GM12878 (cell line): ENCODE results near the gene ZNF366. TPM values are rescaled to one million over a fixed set of nuclear protein-coding genes. Genes with fewer than 3 reads are reported as not detected.

Experiments used
- ATF7 ChIP-seq: fragments of 450-650 bp; IDR thresholded peaks from 2 replicates; pipeline ENCODE4 v1.6.1; 2016; ENCODE audit warnings: low read depth, mild to moderate bottlenecking
- BACH1 ChIP-seq: fragments of 450-650 bp; IDR thresholded peaks from 2 replicates; pipeline ENCODE4 v1.6.1; 2017; ENCODE audit warnings: mild to moderate bottlenecking, borderline replicate concordance
- BMI1 ChIP-seq: fragments of 450-650 bp; IDR thresholded peaks from 2 replicates; pipeline ENCODE4 v1.6.1; 2016; ENCODE audit warnings: mild to moderate bottlenecking, moderate library complexity, borderline replicate concordance
- CEBPB ChIP-seq, 2 experiments: fragments of 150-350 bp in 1 of 2; IDR thresholded peaks; 2 replicates each; pipeline ENCODE4 v1.6.1; 2012 to 2014; ENCODE audit warnings: low read depth in 2 of 2, low read length in 2 of 2, borderline replicate concordance in 1 of 2, inconsistent platforms in 1 of 2
- CREB1 ChIP-seq: IDR thresholded peaks from 2 replicates; pipeline ENCODE4 v1.6.1; 2012; ENCODE audit warnings: low read depth, mild to moderate bottlenecking, inconsistent platforms
- DPF2 ChIP-seq: fragments of 450-650 bp; IDR thresholded peaks from 2 replicates; pipeline ENCODE4 v1.6.1; 2017; ENCODE audit warnings: mild to moderate bottlenecking
- ESRRA ChIP-seq: IDR thresholded peaks from 2 replicates; pipeline ENCODE4 v1.6.1; 2012; ENCODE audit warnings: mild to moderate bottlenecking, low read length, improper control_type of control experiment
- FOXM1 ChIP-seq: IDR thresholded peaks from 2 replicates; pipeline ENCODE4 v1.6.1; 2012; ENCODE audit warnings: low read depth, mild to moderate bottlenecking, inconsistent platforms, low read length, moderate library complexity
- GABPA ChIP-seq: IDR thresholded peaks from 2 replicates; pipeline ENCODE4 v1.6.1; 2014; ENCODE audit warnings: antibody characterized with exemption, low read depth, mild to moderate bottlenecking, inconsistent platforms
- HDGF ChIP-seq: fragments of 450-650 bp; IDR thresholded peaks from 2 replicates; pipeline ENCODE4 v1.6.1; 2016; ENCODE audit warnings: antibody characterized with exemption
- KAT2A ChIP-seq: conservative IDR thresholded peaks from 2 replicates; pipeline ENCODE4 v1.6.1; 2011; ENCODE audit warnings: low read depth, low read length; ENCODE audit not compliant: control insufficient read depth
- MXI1 ChIP-seq: fragments of 150-350 bp; IDR thresholded peaks from 2 replicates; pipeline ENCODE4 v1.6.1; 2011; ENCODE audit warnings: low read depth, mild to moderate bottlenecking, inconsistent platforms, low read length, improper control_type of control experiment
- MYC ChIP-seq: IDR thresholded peaks from 2 replicates; pipeline ENCODE4 v1.6.1; 2011; ENCODE audit warnings: mild to moderate bottlenecking, low read length, moderate library complexity, inconsistent platforms; ENCODE audit not compliant: insufficient read depth, insufficient replicate concordance, insufficient read length, severe bottlenecking
- NFIC ChIP-seq: IDR thresholded peaks from 2 replicates; pipeline ENCODE4 v1.6.1; 2012; ENCODE audit warnings: low read depth, mild to moderate bottlenecking, inconsistent platforms, low read length, moderate library complexity
- PAX8 ChIP-seq: fragments of 450-650 bp; IDR thresholded peaks from 2 replicates; pipeline ENCODE4 v1.6.1; 2017; ENCODE audit warnings: mild to moderate bottlenecking, moderate library complexity
- RAD51 ChIP-seq: fragments of 450-650 bp; IDR thresholded peaks from 2 replicates; pipeline ENCODE4 v1.6.1; 2016; ENCODE audit warnings: moderate library complexity, mild to moderate bottlenecking, inconsistent platforms
- RB1 ChIP-seq: fragments of 450-650 bp; formaldehyde crosslinking; IDR thresholded peaks from 2 replicates; pipeline ENCODE4 v1.6.1; 2017; ENCODE audit warnings: mild to moderate bottlenecking, borderline replicate concordance
- SIN3A ChIP-seq: IDR thresholded peaks from 2 replicates; pipeline ENCODE4 v1.6.1; 2012; ENCODE audit warnings: low read depth, low read length, improper control_type of control experiment
- SREBF2 ChIP-seq: IDR thresholded peaks from 2 replicates; pipeline ENCODE4 v1.6.1; 2012; ENCODE audit warnings: mild to moderate bottlenecking, low read length
- SUZ12 ChIP-seq: fragments of 200-600 bp; sonication (generic); IDR thresholded peaks from one replicate; pipeline ENCODE4 v1.6.1; 2018; ENCODE audit warnings: antibody characterized with exemption, mild to moderate bottlenecking; ENCODE audit not compliant: unreplicated experiment
- TARDBP ChIP-seq: IDR thresholded peaks from 2 replicates; pipeline ENCODE4 v1.6.1; 2016; ENCODE audit warnings: borderline replicate concordance
- TCF7 ChIP-seq: IDR thresholded peaks from 2 replicates; pipeline ENCODE4 v1.6.1; 2014; ENCODE audit warnings: antibody characterized with exemption, borderline replicate concordance
- ZNF217 ChIP-seq: fragments of 450-650 bp; IDR thresholded peaks from 2 replicates; pipeline ENCODE4 v1.6.1; 2017; ENCODE audit warnings: antibody characterized with exemption, mild to moderate bottlenecking
- ZSCAN29 ChIP-seq: fragments of 450-650 bp; IDR thresholded peaks from 2 replicates; pipeline ENCODE4 v1.6.1; 2017; ENCODE audit warnings: mild to moderate bottlenecking, moderate library complexity
- ZZZ3 ChIP-seq: IDR thresholded peaks from 2 replicates; pipeline ENCODE4 v1.6.1; 2011; ENCODE audit warnings: low read depth; ENCODE audit not compliant: control insufficient read depth, insufficient read length
- polyA plus RNA-seq, 11 experiments: library from polyadenylated mRNA; depleted of rRNA in 4 of 11; unstranded in 6 of 11; stranded (reverse) in 5 of 11; fragments of >200 nt; fragmentation: Nextera tagmentation in 4 of 11; fragmentation: Illumina TruSeq in 1 of 11; extraction: Ambion mirVana in 4 of 11; extraction: Trizol in 1 of 11; gene quantifications; 1 replicate in 1 of 11; 2 replicates in 10 of 11; pipeline versions ENCODE4 v1.2.1 to v1.2.3, GENCODE V29; 2011 to 2016; ENCODE audit warnings: inconsistent platforms in 2 of 11, missing spikeins in 2 of 11, low read depth in 1 of 11
- total RNA-seq, 4 experiments: library from RNA; depleted of rRNA in 3 of 4; stranded (reverse); fragments of >200 nt in 3 of 4; fragmentation: Illumina TruSeq in 1 of 4; extraction: Trizol in 1 of 4; gene quantifications; 2 replicates each; pipeline versions ENCODE4 v1.2.1 to v1.2.3, GENCODE V29; 2013 to 2021
- TF ChIP-seq, protein P1 (sequence below): fragments of 450-650 bp; formaldehyde crosslinking; IDR thresholded peaks from 2 replicates; pipeline ENCODE4 v1.4.0; 2022; ENCODE audit warnings: mild to moderate bottlenecking, moderate library complexity
- TF ChIP-seq, protein P2 (sequence below): IDR thresholded peaks from 2 replicates; pipeline ENCODE4 v1.6.1; 2011; ENCODE audit warnings: borderline replicate concordance, low read depth, mild to moderate bottlenecking, moderate library complexity, mixed read lengths, low read length; ENCODE audit not compliant: insufficient read depth; ENCODE audit errors: extremely low read length
- TF ChIP-seq, protein P3 (sequence below): IDR thresholded peaks from 2 replicates; pipeline ENCODE4 v1.6.1; 2012; ENCODE audit warnings: low read depth, low read length, improper control_type of control experiment
- TF ChIP-seq, protein P4 (sequence below): IDR thresholded peaks from 2 replicates; pipeline ENCODE4 v1.6.1; 2012; ENCODE audit warnings: low read depth, low read length, improper control_type of control experiment

The ZNF366 gene
- total and polyA plus RNA-seq, 10 of the 15 experiments (the other 5 are each of a cell fraction or from before 2014, with no cell fraction given), result 0.01 to 0.18 (median 0.04) TPM; not detected in 6

DNA sequence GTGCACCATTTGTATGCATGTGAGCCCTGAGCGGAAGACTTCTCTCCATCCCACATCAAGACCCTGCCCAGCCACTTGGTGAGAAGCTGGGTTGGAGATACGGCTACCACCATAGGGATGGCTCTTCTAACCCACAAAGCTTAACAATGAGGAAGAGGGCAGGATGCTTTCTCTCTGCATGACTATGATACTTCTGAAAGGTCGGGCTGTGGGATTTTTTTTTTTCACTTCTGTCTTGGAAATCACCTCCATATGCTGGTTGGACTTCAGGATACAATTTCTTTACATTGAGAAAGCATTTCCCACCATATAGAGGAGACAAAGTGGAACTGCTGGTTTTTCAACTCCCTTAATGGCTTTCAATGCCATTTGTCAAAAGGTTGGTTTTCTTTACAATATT is 30.5 kb downstream of the ZNF366 start (continued):
- TF ChIP-seq, protein P1, sequence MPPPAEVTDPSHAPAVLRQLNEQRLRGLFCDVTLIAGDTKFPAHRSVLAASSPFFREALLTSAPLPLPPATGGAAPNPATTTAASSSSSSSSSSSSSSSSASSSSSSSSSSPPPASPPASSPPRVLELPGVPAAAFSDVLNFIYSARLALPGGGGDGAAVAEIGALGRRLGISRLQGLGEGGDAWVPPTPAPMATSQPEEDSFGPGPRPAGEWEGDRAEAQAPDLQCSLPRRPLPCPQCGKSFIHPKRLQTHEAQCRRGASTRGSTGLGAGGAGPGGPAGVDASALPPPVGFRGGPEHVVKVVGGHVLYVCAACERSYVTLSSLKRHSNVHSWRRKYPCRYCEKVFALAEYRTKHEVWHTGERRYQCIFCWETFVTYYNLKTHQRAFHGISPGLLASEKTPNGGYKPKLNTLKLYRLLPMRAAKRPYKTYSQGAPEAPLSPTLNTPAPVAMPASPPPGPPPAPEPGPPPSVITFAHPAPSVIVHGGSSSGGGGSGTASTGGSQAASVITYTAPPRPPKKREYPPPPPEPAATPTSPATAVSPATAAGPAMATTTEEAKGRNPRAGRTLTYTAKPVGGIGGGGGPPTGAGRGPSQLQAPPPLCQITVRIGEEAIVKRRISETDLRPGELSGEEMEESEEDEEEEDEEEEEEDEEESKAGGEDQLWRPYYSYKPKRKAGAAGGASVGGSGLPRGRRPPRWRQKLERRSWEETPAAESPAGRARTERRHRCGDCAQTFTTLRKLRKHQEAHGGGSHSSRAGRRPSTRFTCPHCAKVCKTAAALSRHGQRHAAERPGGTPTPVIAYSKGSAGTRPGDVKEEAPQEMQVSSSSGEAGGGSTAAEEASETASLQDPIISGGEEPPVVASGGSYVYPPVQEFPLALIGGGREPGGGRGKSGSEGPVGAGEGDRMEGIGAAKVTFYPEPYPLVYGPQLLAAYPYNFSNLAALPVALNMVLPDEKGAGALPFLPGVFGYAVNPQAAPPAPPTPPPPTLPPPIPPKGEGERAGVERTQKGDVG (CRISPR knock-in tag), result no peak
- TF ChIP-seq GABPA (no peak), TARDBP (no peak), SUZ12 (no peak), DPF2 (0 out of 2 replicates have a peak, but pooled peaks have one; percentile 28), TCF7 (no peak), ZSCAN29 (no peak), CEBPB (IDR thresholded peaks at IDR 0.05; ENCODE audit: borderline replicate concordance in 1 of 2, low read depth in 2 of 2, low read length in 2 of 2) (no peak), BMI1 (no peak), FOXM1 (0 out of 2 replicates have a peak, but pooled peaks have one; percentile 35), ZNF217 (no peak), BACH1 (no peak; the same call in 1 of the 2 replicates), SIN3A (no peak), KAT2A (no peak), ATF7 (no peak), CREB1 (no peak; the same call in 1 of the 2 replicates), ZZZ3 (no peak), ESRRA (no peak), NFIC (peak; percentile 83), MXI1 (no peak), RB1 (no peak), SREBF2 (no peak), HDGF (no peak), PAX8 (no peak), MYC (no peak), RAD51 (no peak)
- TF ChIP-seq, protein P2, sequence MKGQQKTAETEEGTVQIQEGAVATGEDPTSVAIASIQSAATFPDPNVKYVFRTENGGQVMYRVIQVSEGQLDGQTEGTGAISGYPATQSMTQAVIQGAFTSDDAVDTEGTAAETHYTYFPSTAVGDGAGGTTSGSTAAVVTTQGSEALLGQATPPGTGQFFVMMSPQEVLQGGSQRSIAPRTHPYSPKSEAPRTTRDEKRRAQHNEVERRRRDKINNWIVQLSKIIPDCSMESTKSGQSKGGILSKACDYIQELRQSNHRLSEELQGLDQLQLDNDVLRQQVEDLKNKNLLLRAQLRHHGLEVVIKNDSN, result no peak
- TF ChIP-seq, protein P3, sequence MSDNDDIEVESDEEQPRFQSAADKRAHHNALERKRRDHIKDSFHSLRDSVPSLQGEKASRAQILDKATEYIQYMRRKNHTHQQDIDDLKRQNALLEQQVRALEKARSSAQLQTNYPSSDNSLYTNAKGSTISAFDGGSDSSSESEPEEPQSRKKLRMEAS, result no peak
- TF ChIP-seq, protein P4, sequence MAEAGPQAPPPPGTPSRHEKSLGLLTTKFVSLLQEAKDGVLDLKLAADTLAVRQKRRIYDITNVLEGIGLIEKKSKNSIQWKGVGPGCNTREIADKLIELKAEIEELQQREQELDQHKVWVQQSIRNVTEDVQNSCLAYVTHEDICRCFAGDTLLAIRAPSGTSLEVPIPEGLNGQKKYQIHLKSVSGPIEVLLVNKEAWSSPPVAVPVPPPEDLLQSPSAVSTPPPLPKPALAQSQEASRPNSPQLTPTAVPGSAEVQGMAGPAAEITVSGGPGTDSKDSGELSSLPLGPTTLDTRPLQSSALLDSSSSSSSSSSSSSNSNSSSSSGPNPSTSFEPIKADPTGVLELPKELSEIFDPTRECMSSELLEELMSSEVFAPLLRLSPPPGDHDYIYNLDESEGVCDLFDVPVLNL, result no peak
